ENCODE measurements around the gene PTPN3. TPM values are rescaled to one million over a fixed set of nuclear protein-coding genes. Genes with fewer than 3 reads are reported as not detected.

PTPN3 gene
- total RNA-seq, 1 experiment from 2014 or later: 25.0 TPM

- H3K9me3 Mint-ChIP-seq (ENCODE audit: low read depth, unreplicated experiment): no peaks in the 10 kb centered on the region
- peak overlapping the region; percentile 39 for H3K27ac Mint-ChIP-seq (ENCODE audit: unreplicated experiment)
- TF ChIP-seq, protein P1, sequence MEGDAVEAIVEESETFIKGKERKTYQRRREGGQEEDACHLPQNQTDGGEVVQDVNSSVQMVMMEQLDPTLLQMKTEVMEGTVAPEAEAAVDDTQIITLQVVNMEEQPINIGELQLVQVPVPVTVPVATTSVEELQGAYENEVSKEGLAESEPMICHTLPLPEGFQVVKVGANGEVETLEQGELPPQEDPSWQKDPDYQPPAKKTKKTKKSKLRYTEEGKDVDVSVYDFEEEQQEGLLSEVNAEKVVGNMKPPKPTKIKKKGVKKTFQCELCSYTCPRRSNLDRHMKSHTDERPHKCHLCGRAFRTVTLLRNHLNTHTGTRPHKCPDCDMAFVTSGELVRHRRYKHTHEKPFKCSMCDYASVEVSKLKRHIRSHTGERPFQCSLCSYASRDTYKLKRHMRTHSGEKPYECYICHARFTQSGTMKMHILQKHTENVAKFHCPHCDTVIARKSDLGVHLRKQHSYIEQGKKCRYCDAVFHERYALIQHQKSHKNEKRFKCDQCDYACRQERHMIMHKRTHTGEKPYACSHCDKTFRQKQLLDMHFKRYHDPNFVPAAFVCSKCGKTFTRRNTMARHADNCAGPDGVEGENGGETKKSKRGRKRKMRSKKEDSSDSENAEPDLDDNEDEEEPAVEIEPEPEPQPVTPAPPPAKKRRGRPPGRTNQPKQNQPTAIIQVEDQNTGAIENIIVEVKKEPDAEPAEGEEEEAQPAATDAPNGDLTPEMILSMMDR (IDR thresholded peaks at IDR 0.05; ENCODE audit: unreplicated experiment): no peak
- H3K36me3 Mint-ChIP-seq (ENCODE audit: insufficient read depth, unreplicated experiment): peaks cover 6% of the 10 kb centered on the region
- intact Hi-C loops (cut with micrococcal nuclease; ENCODE audit: unreplicated experiment): no loop called here
- H3K4me3 Mint-ChIP-seq (ENCODE audit: low read depth, unreplicated experiment): no peak overlapping the region
- no peaks in the 10 kb centered on the region for H3K27me3 Mint-ChIP-seq (ENCODE audit: unreplicated experiment)
- no TSS peak for BruUV-seq (replicated peaks)
- CTCF ChIA-PET: no interaction called here
- H3K4me1 Mint-ChIP-seq (ENCODE audit: low read depth, unreplicated experiment): peaks cover 56% of the 10 kb centered on the region
- no peak for DNase-seq
These were observed 9.2 kb downstream of the PTPN3 start for GRCh38 chr9:109488791-109489492.

DNA sequence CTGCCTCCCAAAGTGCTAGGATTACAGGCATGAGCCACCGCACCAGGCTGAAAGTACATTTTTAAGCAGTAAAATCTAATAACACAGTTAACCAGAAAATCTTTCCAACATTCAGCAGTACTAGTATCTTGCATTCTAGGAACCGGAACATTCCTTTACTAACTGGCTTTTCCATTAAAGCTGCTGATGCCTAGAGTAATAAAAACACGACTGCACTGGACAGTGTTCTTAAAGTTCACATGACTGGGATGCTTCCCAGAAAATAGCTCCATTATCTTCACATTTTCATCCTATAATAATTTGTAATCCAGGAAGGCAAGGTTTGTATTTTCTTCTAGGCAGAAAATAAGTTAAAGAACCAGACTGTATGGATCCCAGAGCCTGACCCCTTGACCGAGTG lies 9.8 kb downstream of the PTPN3 start:
- CTCF ChIA-PET: no interaction called here
- intact Hi-C loops (cut with micrococcal nuclease; ENCODE audit: unreplicated experiment): no loop called here
- BruUV-seq (replicated peaks): no TSS peak

GRCh38 chr9:109487247-109487646 lies 10.9 kb downstream of the PTPN3 start:
- Mint-ChIP-seq H3K4me1 (ENCODE audit: low read depth, unreplicated experiment) (peaks cover 65% of the 10 kb centered on the region), H3K27me3 (ENCODE audit: unreplicated experiment) (no peaks in the 10 kb centered on the region), H3K36me3 (ENCODE audit: insufficient read depth, unreplicated experiment) (peaks cover 6% of the 10 kb centered on the region), H3K27ac (ENCODE audit: unreplicated experiment) (peak overlapping the region; percentile 69), H3K9me3 (ENCODE audit: low read depth, unreplicated experiment) (no peaks in the 10 kb centered on the region), H3K4me3 (ENCODE audit: low read depth, unreplicated experiment) (no peak overlapping the region)
- TF ChIP-seq, protein P1 (IDR thresholded peaks at IDR 0.05; ENCODE audit: unreplicated experiment): no peak
- no peak for DNase-seq
- BruUV-seq (replicated peaks): no TSS peak
- intact Hi-C loops (cut with micrococcal nuclease; ENCODE audit: unreplicated experiment): no loop called here
- CTCF ChIA-PET: no interaction called here

More for the DNA sequence above, 9.8 kb downstream of the PTPN3 start:
- peaks cover 6% of the 10 kb centered on the region for H3K36me3 Mint-ChIP-seq (ENCODE audit: insufficient read depth, unreplicated experiment)
- H3K4me1 Mint-ChIP-seq (ENCODE audit: low read depth, unreplicated experiment): peaks cover 56% of the 10 kb centered on the region
- TF ChIP-seq, protein P1 (IDR thresholded peaks at IDR 0.05; ENCODE audit: unreplicated experiment): no peak
- DNase-seq: no peak
- no peak overlapping the region for H3K27ac Mint-ChIP-seq (ENCODE audit: unreplicated experiment)
- no peaks in the 10 kb centered on the region for H3K27me3 Mint-ChIP-seq (ENCODE audit: unreplicated experiment)
- H3K9me3 Mint-ChIP-seq (ENCODE audit: low read depth, unreplicated experiment): no peaks in the 10 kb centered on the region
- no peak overlapping the region for H3K4me3 Mint-ChIP-seq (ENCODE audit: low read depth, unreplicated experiment)

- no peak for DNase-seq
- peaks cover 75% of the 10 kb centered on the region for H3K4me1 Mint-ChIP-seq (ENCODE audit: low read depth, unreplicated experiment)
- no peaks in the 10 kb centered on the region for H3K27me3 Mint-ChIP-seq (ENCODE audit: unreplicated experiment)
- H3K27ac Mint-ChIP-seq (ENCODE audit: unreplicated experiment): no peak overlapping the region
- no TSS peak for BruUV-seq (replicated peaks)
- no peak overlapping the region for H3K4me3 Mint-ChIP-seq (ENCODE audit: low read depth, unreplicated experiment)
- H3K9me3 Mint-ChIP-seq (ENCODE audit: low read depth, unreplicated experiment): no peaks in the 10 kb centered on the region
- TF ChIP-seq, protein P1 (IDR thresholded peaks at IDR 0.05; ENCODE audit: unreplicated experiment): no peak
- CTCF ChIA-PET: no interaction called here
- intact Hi-C loops (cut with micrococcal nuclease; ENCODE audit: unreplicated experiment): no loop called here
- peaks cover 14% of the 10 kb centered on the region for H3K36me3 Mint-ChIP-seq (ENCODE audit: insufficient read depth, unreplicated experiment)
These were observed 14.2 kb downstream of the PTPN3 start for GRCh38 chr9:109483744-109484429.
